ENCODE measurements around the gene SH3RF3.

GRCh38 chr2:109321570-109321969, 192.6 kb downstream of the SH3RF3 start:
- TF ChIP-seq CTCF (IDR thresholded peaks at IDR 0.05 in 4 of 5, conservative IDR thresholded peaks at IDR 0.05 in 1 of 5) = no peak
- TF ChIP-seq POLR2A (IDR thresholded peaks at IDR 0.05) = no peak
